ENCODE measurements around the gene DIP2A. TPM values are rescaled to one million over a fixed set of nuclear protein-coding genes. Genes with fewer than 3 reads are reported as not detected.
"Not testable (repeated sequence)": the region's sequence is repeated elsewhere in the genome, so short reads cannot be mapped to it uniquely, and the experiment has no call there.

The DIP2A gene
- total and polyA plus RNA-seq, 5 donors: 28.6 to 40.6 (median 37.1) TPM

- intact Hi-C loops (cut with DNase I): no loop called here
- DNase-seq (no peak), ATAC-seq (peak in 1 of 2 donors; percentile 7)
- Histone ChIP-seq H3K9me3 (ENCODE audit: control insufficient read depth, low read length) (no peaks in the 10 kb centered on the region), H3K4me3 (ENCODE audit: low read length) (no peak overlapping the region), H3K27me3 (ENCODE audit: control insufficient read depth, insufficient read depth) (no peaks in the 10 kb centered on the region), H3K27ac (ENCODE audit: low read length) (no peak overlapping the region), H3K4me1 (ENCODE audit: control insufficient read depth, insufficient read depth, low read length) (no peaks in the 10 kb centered on the region)
- WGBS: 95% methylated on average over 22 of the region's 22 CpGs
Measured at GRCh38 chr21:46426313-46427046, 32.2 kb upstream of the DIP2A start.

GRCh38 chr21:46427516-46427915 lies 31.2 kb upstream of the DIP2A start:
- WGBS: 95% methylated on average over 14 of the region's 14 CpGs
- H3K4me1 ChIP-seq (ENCODE audit: control insufficient read depth, insufficient read depth, low read length): no peaks in the 10 kb centered on the region
- no peak for DNase-seq

GRCh38 chr21:46428286-46428685 lies 30.4 kb upstream of the DIP2A start:
- Histone ChIP-seq H3K27me3 (ENCODE audit: control insufficient read depth, insufficient read depth) (no peaks in the 10 kb centered on the region), H3K27ac (ENCODE audit: low read length) (no peak overlapping the region), H3K9me3 (ENCODE audit: control insufficient read depth, low read length) (no peaks in the 10 kb centered on the region), H3K4me1 (ENCODE audit: control insufficient read depth, insufficient read depth, low read length) (no peaks in the 10 kb centered on the region), H3K4me3 (ENCODE audit: low read length) (no peak overlapping the region)
- no peak for ATAC-seq
- WGBS: 91% methylated on average over 23 of the region's 23 CpGs
- no peak for DNase-seq
- intact Hi-C loops (cut with DNase I): no loop called here

More at GRCh38 chr21:46427516-46427915, 31.2 kb upstream of the DIP2A start:
- no peak for ATAC-seq
- intact Hi-C loops (cut with DNase I): no loop called here
- Histone ChIP-seq H3K9me3 (ENCODE audit: control insufficient read depth, low read length) (no peaks in the 10 kb centered on the region), H3K27me3 (ENCODE audit: control insufficient read depth, insufficient read depth) (no peaks in the 10 kb centered on the region), H3K27ac (ENCODE audit: low read length) (no peak overlapping the region), H3K4me3 (ENCODE audit: low read length) (no peak overlapping the region)

- no peak for ATAC-seq
- Histone ChIP-seq H3K9me3 (ENCODE audit: control insufficient read depth, low read length) (no peaks in the 10 kb centered on the region), H3K4me3 (ENCODE audit: low read length) (no peak overlapping the region), H3K27me3 (ENCODE audit: control insufficient read depth, insufficient read depth) (no peaks in the 10 kb centered on the region), H3K27ac (ENCODE audit: low read length) (no peak overlapping the region), H3K4me1 (ENCODE audit: control insufficient read depth, insufficient read depth, low read length) (no peaks in the 10 kb centered on the region)
- 95% methylated on average over 44 of the region's 44 CpGs for WGBS
- DNase-seq: no peak
- intact Hi-C loops (cut with DNase I): no loop called here
Measured at GRCh38 chr21:46428987-46429710, 29.5 kb upstream of the DIP2A start.

- Histone ChIP-seq H3K9me3 (ENCODE audit: control insufficient read depth, low read length) (no peaks in the 10 kb centered on the region), H3K4me1 (ENCODE audit: control insufficient read depth, insufficient read depth, low read length) (no peaks in the 10 kb centered on the region), H3K27ac (ENCODE audit: low read length) (no peak overlapping the region), H3K27me3 (ENCODE audit: control insufficient read depth, insufficient read depth) (no peaks in the 10 kb centered on the region), H3K4me3 (ENCODE audit: low read length) (no peak overlapping the region)
- WGBS: 90% methylated on average over 31 of the region's 31 CpGs
- no peak for ATAC-seq
- intact Hi-C loops (cut with DNase I): no loop called here
- no peak for DNase-seq
Measured at GRCh38 chr21:46429754-46430681, 28.7 kb upstream of the DIP2A start.

- no peak for DNase-seq
- no peak for ATAC-seq
- H3K9me3 ChIP-seq (ENCODE audit: control insufficient read depth, low read length): no peaks in the 10 kb centered on the region
- intact Hi-C loops (cut with DNase I): no loop called here
- WGBS: 93% methylated on average over 21 of the region's 21 CpGs
- no peak overlapping the region for H3K4me3 ChIP-seq (ENCODE audit: low read length)
- no peaks in the 10 kb centered on the region for H3K4me1 ChIP-seq (ENCODE audit: control insufficient read depth, insufficient read depth, low read length)
- H3K27me3 ChIP-seq (ENCODE audit: control insufficient read depth, insufficient read depth): no peaks in the 10 kb centered on the region
- H3K27ac ChIP-seq (ENCODE audit: low read length): no peak overlapping the region
Measured at GRCh38 chr21:46431448-46431847, 27.2 kb upstream of the DIP2A start.

GRCh38 chr21:46431884-46432488 lies 26.7 kb upstream of the DIP2A start:
- intact Hi-C loops (cut with DNase I): no loop called here
- no peak for DNase-seq
- ATAC-seq: no peak
- H3K4me1 ChIP-seq (ENCODE audit: control insufficient read depth, insufficient read depth, low read length): no peaks in the 10 kb centered on the region
- H3K27ac ChIP-seq (ENCODE audit: low read length): no peak overlapping the region
- H3K9me3 ChIP-seq (ENCODE audit: control insufficient read depth, low read length): no peaks in the 10 kb centered on the region
- H3K27me3 ChIP-seq (ENCODE audit: control insufficient read depth, insufficient read depth): no peaks in the 10 kb centered on the region
- no peak overlapping the region for H3K4me3 ChIP-seq (ENCODE audit: low read length)
- WGBS: 86% methylated on average over 22 of the region's 22 CpGs

- intact Hi-C loops (cut with DNase I); H3K4me1 ChIP-seq (ENCODE audit: control insufficient read depth, insufficient read depth, low read length); DNase-seq; ATAC-seq; H3K27me3 ChIP-seq (ENCODE audit: control insufficient read depth, insufficient read depth); H3K4me3 ChIP-seq (ENCODE audit: low read length); H3K9me3 ChIP-seq (ENCODE audit: control insufficient read depth, low read length); H3K27ac ChIP-seq (ENCODE audit: low read length): not testable (repeated sequence)
- 91% methylated on average over 11 of the region's 11 CpGs for WGBS
Measured at GRCh38 chr21:46433116-46433515, 25.6 kb upstream of the DIP2A start.

GRCh38 chr21:46434322-46434958 lies 24.3 kb upstream of the DIP2A start:
- WGBS: 95% methylated on average over 23 of the region's 23 CpGs
- no peak for DNase-seq
- Histone ChIP-seq H3K4me3 (ENCODE audit: low read length) (no peak overlapping the region), H3K27me3 (ENCODE audit: control insufficient read depth, insufficient read depth) (no peaks in the 10 kb centered on the region), H3K9me3 (ENCODE audit: control insufficient read depth, low read length) (no peaks in the 10 kb centered on the region), H3K4me1 (ENCODE audit: control insufficient read depth, insufficient read depth, low read length) (no peaks in the 10 kb centered on the region), H3K27ac (ENCODE audit: low read length) (no peak overlapping the region)
- intact Hi-C loops (cut with DNase I): no loop called here
- ATAC-seq: no peak

- intact Hi-C loops (cut with DNase I): no loop called here
- no peak overlapping the region for H3K4me3 ChIP-seq (ENCODE audit: low read length)
- H3K9me3 ChIP-seq (ENCODE audit: control insufficient read depth, low read length): no peaks in the 10 kb centered on the region
- 97% methylated on average over 29 of the region's 29 CpGs for WGBS
- ATAC-seq (no peak), DNase-seq (no peak)
- no peaks in the 10 kb centered on the region for H3K27me3 ChIP-seq (ENCODE audit: control insufficient read depth, insufficient read depth)
- H3K4me1 ChIP-seq (ENCODE audit: control insufficient read depth, insufficient read depth, low read length): no peaks in the 10 kb centered on the region
- H3K27ac ChIP-seq (ENCODE audit: low read length): no peak overlapping the region
Measured at GRCh38 chr21:46435786-46436227, 22.9 kb upstream of the DIP2A start.
